H1 (cell line): Measurements from ENCODE around the gene TMEM117.

Experiments used
- CHD1 ChIP-seq: IDR thresholded peaks from 2 replicates; pipeline ENCODE4 v1.6.1; 2012; ENCODE audit warnings: low read depth, low read length, improper control_type of control experiment
- CREB1 ChIP-seq: IDR thresholded peaks from 2 replicates; pipeline ENCODE4 v1.6.1; 2012; ENCODE audit warnings: inconsistent platforms
- CTCF ChIP-seq, 3 experiments: IDR thresholded peaks; 1 replicate in 2 of 3; 2 replicates in 1 of 3; pipeline versions ENCODE4 v1.5.1 to v1.6.1; 2011; ENCODE audit warnings: low read length in 3 of 3, mild to moderate bottlenecking in 3 of 3, inconsistent platforms in 2 of 3, low read depth in 1 of 3, moderate library complexity in 1 of 3; ENCODE audit not compliant: insufficient read depth in 1 of 3; ENCODE audit errors: control extremely low read depth in 1 of 3
- NANOG ChIP-seq: IDR thresholded peaks from 2 replicates; pipeline ENCODE4 v1.6.1; 2011; ENCODE audit warnings: low read length, low read depth, mild to moderate bottlenecking, inconsistent platforms; ENCODE audit not compliant: insufficient read depth, poor library complexity, severe bottlenecking
- POLR2AphosphoS5 ChIP-seq: IDR thresholded peaks from 2 replicates; pipeline ENCODE4 v1.6.1; 2011; ENCODE audit warnings: low read depth, low read length
- TEAD4 ChIP-seq: IDR thresholded peaks from 2 replicates; pipeline ENCODE4 v1.6.1; 2012; ENCODE audit warnings: low read depth, low read length, inconsistent platforms, mixed read lengths
- TF ChIP-seq, protein P1 (sequence below): IDR thresholded peaks from 2 replicates; pipeline ENCODE4 v1.6.1; 2011; ENCODE audit warnings: low read depth, mild to moderate bottlenecking, low read length; ENCODE audit not compliant: insufficient read depth

GRCh38 chr12:43835264-43835655 is 621 bp upstream of the TMEM117 start:
- TF ChIP-seq TEAD4 = no peak
- no peak for TF ChIP-seq POLR2AphosphoS5
- TF ChIP-seq, protein P1, sequence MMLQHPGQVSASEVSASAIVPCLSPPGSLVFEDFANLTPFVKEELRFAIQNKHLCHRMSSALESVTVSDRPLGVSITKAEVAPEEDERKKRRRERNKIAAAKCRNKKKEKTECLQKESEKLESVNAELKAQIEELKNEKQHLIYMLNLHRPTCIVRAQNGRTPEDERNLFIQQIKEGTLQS = no peak
- no peak for TF ChIP-seq CHD1
- TF ChIP-seq NANOG = no peak
- TF ChIP-seq CREB1 = no peak
- no peak for TF ChIP-seq CTCF (IDR thresholded peaks at IDR 0.05; ENCODE audit: control extremely low read depth in 1 of 3, insufficient read depth in 1 of 3, low read depth in 1 of 3, low read length in 3 of 3)
